GM13976 (cell line): ENCODE results near the gene IFIH1.

Experiments
- DNase-seq: peaks from one replicate; pipeline ENCODE4 v3.0.0; 2012; ENCODE audit warnings: low spot score
- in situ Hi-C: fragments of 300-500 bp; cut with MboI; formaldehyde crosslinking; loops from one replicate; pipeline ENCODE4 v1.12.0; 2022; ENCODE audit warnings: low sequenced_read_pairs, mixed read lengths, inconsistent platforms; ENCODE audit not compliant: unreplicated experiment
- TF ChIP-seq, protein P1 (sequence below): IDR thresholded peaks from 2 replicates; pipeline ENCODE4 v1.5.1; 2012; ENCODE audit warnings: borderline replicate concordance, mild to moderate bottlenecking; ENCODE audit not compliant: insufficient read depth; ENCODE audit errors: extremely low read depth, missing control alignments, control extremely low read depth

IFIH1 gene

GRCh38 chr2:162300266-162300665 lies 18.2 kb downstream of the IFIH1 start:
- TF ChIP-seq, protein P1, sequence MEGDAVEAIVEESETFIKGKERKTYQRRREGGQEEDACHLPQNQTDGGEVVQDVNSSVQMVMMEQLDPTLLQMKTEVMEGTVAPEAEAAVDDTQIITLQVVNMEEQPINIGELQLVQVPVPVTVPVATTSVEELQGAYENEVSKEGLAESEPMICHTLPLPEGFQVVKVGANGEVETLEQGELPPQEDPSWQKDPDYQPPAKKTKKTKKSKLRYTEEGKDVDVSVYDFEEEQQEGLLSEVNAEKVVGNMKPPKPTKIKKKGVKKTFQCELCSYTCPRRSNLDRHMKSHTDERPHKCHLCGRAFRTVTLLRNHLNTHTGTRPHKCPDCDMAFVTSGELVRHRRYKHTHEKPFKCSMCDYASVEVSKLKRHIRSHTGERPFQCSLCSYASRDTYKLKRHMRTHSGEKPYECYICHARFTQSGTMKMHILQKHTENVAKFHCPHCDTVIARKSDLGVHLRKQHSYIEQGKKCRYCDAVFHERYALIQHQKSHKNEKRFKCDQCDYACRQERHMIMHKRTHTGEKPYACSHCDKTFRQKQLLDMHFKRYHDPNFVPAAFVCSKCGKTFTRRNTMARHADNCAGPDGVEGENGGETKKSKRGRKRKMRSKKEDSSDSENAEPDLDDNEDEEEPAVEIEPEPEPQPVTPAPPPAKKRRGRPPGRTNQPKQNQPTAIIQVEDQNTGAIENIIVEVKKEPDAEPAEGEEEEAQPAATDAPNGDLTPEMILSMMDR: no peak
- DNase-seq: no peak
- in situ Hi-C loops: no loop called here

GRCh38 chr2:162298669-162299335 lies 19.7 kb downstream of the IFIH1 start:
- in situ Hi-C loops: loop anchor here (5.0 kb wide), 1 partner anchor 82 kb away; no protein-coding TSS in a partner anchor
- TF ChIP-seq, protein P1: no peak

DNA sequence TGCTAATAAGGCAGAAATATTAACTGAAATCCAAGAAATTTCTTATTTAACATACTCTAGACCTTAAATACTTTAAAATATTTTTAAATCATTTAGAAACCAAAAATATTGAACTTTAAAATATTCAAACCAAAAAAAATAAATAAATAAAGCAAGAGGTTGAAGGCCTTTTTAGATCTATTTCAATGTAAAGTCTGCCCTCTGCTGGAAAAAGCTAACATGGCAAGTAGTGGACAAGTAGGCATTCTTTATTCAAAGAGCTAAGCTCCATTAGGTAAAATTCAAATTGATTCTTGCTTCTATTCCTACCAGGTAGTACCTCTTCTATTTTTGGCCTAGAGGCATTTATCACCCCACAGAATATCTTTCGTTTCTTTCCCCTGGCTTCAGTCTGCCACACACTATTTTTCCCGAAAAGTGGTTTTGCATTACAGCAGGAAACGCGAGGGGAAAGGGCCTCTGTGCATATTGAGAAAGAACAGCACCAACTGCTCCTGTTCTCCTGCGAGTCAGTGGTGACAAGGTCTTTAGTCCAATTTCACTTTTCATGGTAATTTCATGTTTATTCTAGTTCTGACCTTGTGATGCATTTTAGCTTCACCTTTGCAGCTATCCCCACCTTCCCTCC lies 20.4 kb downstream of the IFIH1 start:
- no peak for DNase-seq
- TF ChIP-seq, protein P1: peak; percentile 50
- in situ Hi-C loops: loop anchor here (5.0 kb wide), 1 partner anchor 81 kb away; no protein-coding TSS in a partner anchor

More at GRCh38 chr2:162298669-162299335, 19.7 kb downstream of the IFIH1 start:
- no peak for DNase-seq

GRCh38 chr2:162295009-162295408 lies 23.5 kb downstream of the IFIH1 start:
- TF ChIP-seq, protein P1: no peak
- in situ Hi-C loops: loop anchor here (5.0 kb wide), 1 partner anchor 78 kb away; no protein-coding TSS in a partner anchor
- DNase-seq: no peak

GRCh38 chr2:162293122-162293786 lies 25.2 kb downstream of the IFIH1 start:
- no peak for DNase-seq
- in situ Hi-C loops: no loop called here
- TF ChIP-seq, protein P1: no peak

DNA sequence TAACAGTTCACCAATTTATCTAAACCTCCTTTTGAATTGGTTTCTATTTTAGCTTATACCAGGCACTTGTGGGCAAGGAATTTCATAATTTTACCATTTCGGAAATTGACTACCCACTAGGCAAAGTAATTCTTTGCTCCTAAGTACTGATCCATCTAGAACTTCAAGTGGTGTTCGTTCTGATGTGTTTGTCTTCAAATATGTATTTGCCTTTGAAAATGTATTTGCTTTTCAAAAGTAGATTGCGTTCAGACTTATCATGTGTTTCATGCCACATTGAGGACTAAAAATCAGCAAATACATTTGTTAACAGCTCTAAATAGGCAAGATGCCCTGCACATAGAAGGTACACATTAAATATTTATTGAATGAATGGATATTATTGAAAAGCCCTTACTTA lies 26.7 kb downstream of the IFIH1 start:
- TF ChIP-seq, protein P1: no peak
- DNase-seq: no peak
- in situ Hi-C loops: no loop called here
